ENCODE results near the gene SCTR.

SCTR gene

GRCh38 chr2:119402645-119403560 lies 121.4 kb downstream of the SCTR start:
- DNase-seq: no peak

GRCh38 chr2:119402106-119402505 lies 122.2 kb downstream of the SCTR start:
- DNase-seq: no peak

DNA sequence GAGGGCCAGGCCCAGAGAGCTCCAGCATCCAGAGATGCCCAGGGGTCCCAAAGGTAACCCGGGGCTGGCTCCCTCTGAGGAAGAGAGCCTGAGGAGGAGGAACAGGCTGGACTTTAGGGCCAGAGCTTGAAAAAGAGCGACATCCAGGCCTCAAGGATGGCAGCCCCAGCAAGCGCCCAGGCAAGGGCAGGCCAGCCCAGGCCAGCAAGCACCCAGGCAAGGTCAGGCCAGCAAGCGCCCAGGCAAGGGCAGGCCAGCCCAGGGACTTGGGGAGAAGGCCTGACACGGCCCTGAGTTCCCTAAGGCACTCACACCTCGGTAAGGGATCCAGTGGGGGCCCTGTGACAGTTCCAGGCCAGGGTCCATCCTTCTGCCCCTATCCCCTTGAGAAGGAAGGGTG lies 127.1 kb downstream of the SCTR start:
- DNase-seq: no peak

DNA sequence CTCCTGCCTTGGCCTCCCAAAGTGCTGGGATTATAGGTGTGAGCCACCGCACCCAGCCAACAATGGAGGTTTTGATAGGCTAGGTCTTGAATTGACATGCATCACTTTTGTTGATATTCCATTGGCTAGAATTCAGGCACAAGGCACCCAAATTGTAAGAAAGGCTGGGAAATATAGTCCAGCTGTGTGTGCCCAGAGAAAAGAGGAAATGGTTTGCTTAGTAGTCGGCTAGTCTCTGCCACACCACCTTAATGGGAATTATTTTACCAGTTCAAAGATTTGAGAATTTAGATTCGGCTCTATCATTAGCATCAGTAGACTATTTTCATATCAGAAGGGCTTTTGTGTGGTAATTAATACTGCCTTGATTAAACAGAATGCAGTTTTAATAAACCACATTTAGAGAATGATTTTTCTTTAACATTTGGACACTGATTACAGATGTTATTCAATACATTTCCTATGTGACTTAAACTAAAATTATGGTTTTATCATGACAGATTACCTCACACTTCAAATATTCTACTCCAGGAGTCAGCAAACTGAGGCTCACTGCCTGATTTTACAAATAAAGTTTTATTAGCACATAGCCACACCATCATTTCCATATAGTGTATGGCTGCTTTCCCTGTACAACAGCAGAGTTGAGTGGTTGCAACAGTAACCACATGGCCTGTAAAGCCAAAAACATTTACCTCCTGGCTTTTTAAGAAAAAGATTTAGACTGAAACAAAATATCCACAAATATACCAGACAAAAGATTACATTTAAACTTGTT lies 130.1 kb downstream of the SCTR start:
- no peak for DNase-seq

Measured in eye (tissue), 1 donor.